Esophagus squamous epithelium (tissue), 5 donors: ENCODE results near the gene GPC5. TPM values are rescaled to one million over a fixed set of nuclear protein-coding genes. Genes with fewer than 3 reads are reported as not detected.

Experiments used
- DNase-seq: peaks from one replicate; lab custom pipeline; 2025; lab: John Stamatoyannopoulos, UW
- H3K27ac ChIP-seq, 4 donors: fragments of 200-600 bp; sonication (generic); one replicate each; pipeline ENCODE4 v1.5.1; 2016 to 2019; ENCODE audit warnings: mild to moderate bottlenecking in 1 of 4
- H3K27me3 ChIP-seq, 4 donors: fragments of 200-600 bp; sonication (generic); 1 replicate in 3 of 4; 2 replicates in 1 of 4; pipeline versions ENCODE4 v1.5.1 to v1.6.0; 2017 to 2021; ENCODE audit warnings: antibody characterized with exemption in 1 of 4
- H3K36me3 ChIP-seq, 3 donors: fragments of 200-600 bp; sonication (generic); one replicate each; pipeline ENCODE4 v1.5.1; 2016 to 2019
- H3K4me1 ChIP-seq, 3 donors: fragments of 200-600 bp; sonication (generic); one replicate each; pipeline ENCODE4 v1.5.1; 2017 to 2019
- H3K4me3 ChIP-seq, 4 donors: fragments of 200-600 bp; sonication (generic); 1 replicate in 3 of 4; 2 replicates in 1 of 4; pipeline ENCODE4 v1.5.1; 2016 to 2019; ENCODE audit warnings: mild to moderate bottlenecking in 2 of 4, moderate library complexity in 1 of 4
- H3K9me3 ChIP-seq, 3 donors: fragments of 200-600 bp; sonication (generic); one replicate each; pipeline ENCODE4 v1.5.1; 2016 to 2019
- CTCF ChIP-seq, 6 experiments: fragments of 450-650 bp in 4 of 6; fragments of 200-600 bp in 2 of 6; sonication (generic) in 2 of 6; IDR thresholded peaks; one replicate each; pipeline ENCODE4 v1.5.1; 2016 to 2019; ENCODE audit warnings: antibody characterized with exemption in 6 of 6, mild to moderate bottlenecking in 4 of 6, moderate library complexity in 4 of 6
- POLR2A ChIP-seq, 4 donors: fragments of 450-650 bp; IDR thresholded peaks; one replicate each; pipeline ENCODE4 v1.6.1; 2017; ENCODE audit warnings: antibody characterized with exemption in 4 of 4, mild to moderate bottlenecking in 4 of 4, moderate library complexity in 3 of 4
- WGBS, 2 donors: methylation state at CpG; one replicate each; pipeline ENCODE4 v1.1.5; 2018; 5-methylcytosine and 5-hydroxymethylcytosine counted together
- intact Hi-C: fragments of 100-400 bp; cut with DNase I; formaldehyde crosslinking; loops from one replicate; pipeline ENCODE4 v1.15.0; 2022
- total RNA-seq, 4 donors: library from RNA; depleted of rRNA; stranded (reverse); fragments of >200 nt; gene quantifications; one replicate each; pipeline ENCODE4 v1.1.0, GENCODE V29; 2016
- donor health status: DM: yes; HTN: yes; CAD: no.

The GPC5 gene
- total RNA-seq, 4 donors from 2014 or later: not detected

- Histone ChIP-seq H3K4me3 (no peak overlapping the region), H3K27me3 (no peaks in the 10 kb centered on the region), H3K36me3 (no peaks in the 10 kb centered on the region), H3K4me1 (no peaks in the 10 kb centered on the region), H3K9me3 (no peaks in the 10 kb centered on the region), H3K27ac (no peak overlapping the region)
- no peak for DNase-seq
- no peak for TF ChIP-seq POLR2A (IDR thresholded peaks at IDR 0.05)
- no peak for TF ChIP-seq CTCF (IDR thresholded peaks at IDR 0.05)
- intact Hi-C loops: no loop called here
- WGBS, 2 donors: 89% methylated on average over 2 of the region's 2 CpGs
Observed at GRCh38 chr13:91698308-91698707, 299.9 kb downstream of the GPC5 start.

GRCh38 chr13:91698767-91699166 is 300.3 kb downstream of the GPC5 start:
- no peak for DNase-seq
- WGBS, 2 donors: 62 to 64% methylated on average over 3 of the region's 3 CpGs
- TF ChIP-seq CTCF (IDR thresholded peaks at IDR 0.05): no peak
- no peak for TF ChIP-seq POLR2A (IDR thresholded peaks at IDR 0.05)
- intact Hi-C loops: no loop called here
- H3K4me1 ChIP-seq: no peaks in the 10 kb centered on the region
- no peak overlapping the region for H3K4me3 ChIP-seq
- H3K36me3 ChIP-seq: no peaks in the 10 kb centered on the region
- no peak overlapping the region for H3K27ac ChIP-seq
- no peaks in the 10 kb centered on the region for H3K27me3 ChIP-seq
- no peaks in the 10 kb centered on the region for H3K9me3 ChIP-seq

- no peaks in the 10 kb centered on the region for H3K36me3 ChIP-seq
- no peaks in the 10 kb centered on the region for H3K9me3 ChIP-seq
- intact Hi-C loops: no loop called here
- H3K4me1 ChIP-seq: no peaks in the 10 kb centered on the region
- no peak for DNase-seq
- no peak overlapping the region for H3K4me3 ChIP-seq
- H3K27me3 ChIP-seq: no peaks in the 10 kb centered on the region
- no peak overlapping the region for H3K27ac ChIP-seq
- no peak for TF ChIP-seq POLR2A (IDR thresholded peaks at IDR 0.05)
- TF ChIP-seq CTCF (IDR thresholded peaks at IDR 0.05): no peak
Observed at GRCh38 chr13:91699863-91700262, 301.4 kb downstream of the GPC5 start.

- H3K27me3 ChIP-seq: no peaks in the 10 kb centered on the region
- H3K27ac ChIP-seq: no peak overlapping the region
- no peak for DNase-seq
- TF ChIP-seq CTCF (IDR thresholded peaks at IDR 0.05) (no peak), POLR2A (IDR thresholded peaks at IDR 0.05) (no peak)
- intact Hi-C loops: no loop called here
- H3K9me3 ChIP-seq: no peaks in the 10 kb centered on the region
- no peak overlapping the region for H3K4me3 ChIP-seq
- H3K36me3 ChIP-seq: no peaks in the 10 kb centered on the region
- no peaks in the 10 kb centered on the region for H3K4me1 ChIP-seq
Observed at GRCh38 chr13:91701975-91702374, 303.6 kb downstream of the GPC5 start.

GRCh38 chr13:91702411-91702810 is 304.0 kb downstream of the GPC5 start:
- Histone ChIP-seq H3K27ac (no peak overlapping the region), H3K36me3 (no peaks in the 10 kb centered on the region), H3K4me3 (no peak overlapping the region), H3K4me1 (no peaks in the 10 kb centered on the region), H3K9me3 (no peaks in the 10 kb centered on the region), H3K27me3 (no peaks in the 10 kb centered on the region)
- TF ChIP-seq CTCF (IDR thresholded peaks at IDR 0.05) (no peak), POLR2A (IDR thresholded peaks at IDR 0.05) (no peak)
- DNase-seq: no peak
- intact Hi-C loops: no loop called here
- WGBS, 2 donors: 17 to 40% methylated on average over 1 of the region's 1 CpG
